Psoas muscle (tissue), 8 donors: Measurements from ENCODE around the gene SCARF2. TPM values are rescaled to one million over a fixed set of nuclear protein-coding genes. Genes with fewer than 3 reads are reported as not detected.

Source experiments
- ATAC-seq, 4 donors: fragments of 200-7000 bp; cut with Tn5 transposase; one replicate each; pipeline ENCODE4 v1.9.1; 2020; ENCODE audit warnings: moderate library complexity in 3 of 4, mild to moderate bottlenecking in 2 of 4
- DNase-seq, 2 donors: peaks; one replicate each; pipeline ENCODE4 v3.0.0-alpha.2; 2020
- H3K27ac ChIP-seq: fragments of 200-600 bp; one replicate; pipeline ENCODE4 v1.8.0; 2022
- H3K27me3 ChIP-seq, 3 donors: fragments of 200-600 bp in 1 of 3; one replicate each; pipeline versions ENCODE4 v1.6.1 to v1.8.0; 2013 to 2022; ENCODE audit warnings: low read length in 2 of 3, mild to moderate bottlenecking in 2 of 3, moderate library complexity in 1 of 3; ENCODE audit not compliant: insufficient read depth in 3 of 3
- H3K36me3 ChIP-seq, 2 donors: fragments of 200-600 bp in 1 of 2; one replicate each; pipeline versions ENCODE4 v1.6.1 to v1.8.0; 2013 to 2022; ENCODE audit warnings: low read depth in 1 of 2, mild to moderate bottlenecking in 1 of 2, moderate library complexity in 1 of 2; ENCODE audit not compliant: insufficient read depth in 1 of 2
- H3K4me1 ChIP-seq: fragments of 200-600 bp; one replicate; pipeline ENCODE4 v1.8.0; 2022
- H3K4me3 ChIP-seq: fragments of 200-600 bp; one replicate; pipeline ENCODE4 v1.8.0; 2022; ENCODE audit warnings: mild to moderate bottlenecking
- H3K9me3 ChIP-seq: fragments of 200-600 bp; one replicate; pipeline ENCODE4 v1.8.0; 2022
- WGBS, 3 donors: extraction: QIAGEN DNeasy Blood & Tissue Kit; methylation state at CpG; one replicate each; pipeline versions ENCODE4 v1.1.6 to v1.1.7; 2013; 5-methylcytosine and 5-hydroxymethylcytosine counted together
- intact Hi-C, 2 donors: fragments of 100-400 bp; cut with DNase I; formaldehyde crosslinking; loops; one replicate each; pipeline versions ENCODE4 v1.11.0 to v1.14.2; 2022
- polyA plus RNA-seq, 3 donors: library from polyadenylated mRNA; stranded (reverse); fragments of 200-250 nt; gene quantifications; one replicate each; pipeline ENCODE4 v1.2.3, GENCODE V29; 2013
- total RNA-seq, 4 donors: library from RNA; stranded (reverse); fragmentation: NEBNext Ultra II Directional in 2 of 4; extraction: Animal tissue kit (Norgen Biotek cat#: 25700) in 2 of 4; gene quantifications; one replicate each; pipeline versions ENCODE4 v1.2.1 to v1.2.4, GENCODE V29; 2021 to 2023
- TF ChIP-seq, protein P1 (sequence below): fragments of 200-600 bp; IDR thresholded peaks from one replicate; pipeline ENCODE4 v1.8.0; 2022; ENCODE audit warnings: antibody characterized with exemption
- donor health status: healthy with polysubstance abuse.
- donor health status: DM: no; HTN: no; CAD: no; lungs with moderate emphysema.
- donor health status: Bipolar disorder and iron deficiency.
- donor health status: healthy.
- donor health status: DM: yes; HTN: yes; CAD: no.
- donor health status: DM: no; HTN: no; CAD: no.
- donor health status: DM: no; HTN: no; CAD: no.
- donor health status: DM: yes; HTN: yes; CAD: no.

The SCARF2 gene
- total and polyA plus RNA-seq, 7 donors: 0.44 to 2.0 (median 1.3) TPM

DNA sequence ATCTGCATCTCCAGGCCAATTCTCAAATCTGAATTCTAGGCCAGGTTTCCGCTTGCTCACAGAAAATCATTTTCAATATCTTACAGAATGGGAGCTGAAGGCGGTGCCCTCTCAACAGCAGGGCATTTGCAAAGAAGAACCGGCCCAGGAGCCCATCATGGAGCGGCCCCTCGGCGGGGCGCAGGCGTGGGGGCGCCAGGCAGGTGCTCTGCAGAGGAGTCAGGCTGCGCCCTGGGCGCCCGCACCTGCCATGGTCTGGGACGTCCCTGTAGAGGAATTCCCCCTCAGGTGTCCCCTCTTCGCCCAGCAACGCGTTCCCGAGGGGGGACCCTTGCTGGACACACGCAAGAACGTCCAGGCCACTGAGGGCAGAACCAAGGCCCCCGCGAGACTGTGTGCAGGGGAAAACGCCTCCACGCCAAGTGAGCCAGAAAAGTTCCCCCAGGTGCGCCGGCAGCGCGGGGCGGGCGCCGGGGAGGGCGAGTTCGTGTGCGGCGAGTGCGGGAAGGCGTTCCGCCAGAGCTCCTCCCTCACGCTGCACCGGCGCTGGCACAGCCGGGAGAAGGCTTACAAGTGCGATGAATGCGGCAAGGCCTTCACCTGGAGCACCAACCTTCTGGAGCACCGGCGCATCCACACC is 32.2 kb downstream of the SCARF2 start:
- no peak for ATAC-seq
- Histone ChIP-seq H3K36me3 (peaks cover 0 to 47% of the 10 kb centered on the region in 2 donors), H3K4me1 (no peaks in the 10 kb centered on the region), H3K27me3 (no peaks in the 10 kb centered on the region), H3K4me3 (no peak overlapping the region), H3K9me3 (no peaks in the 10 kb centered on the region), H3K27ac (no peak overlapping the region)
- TF ChIP-seq, protein P1, sequence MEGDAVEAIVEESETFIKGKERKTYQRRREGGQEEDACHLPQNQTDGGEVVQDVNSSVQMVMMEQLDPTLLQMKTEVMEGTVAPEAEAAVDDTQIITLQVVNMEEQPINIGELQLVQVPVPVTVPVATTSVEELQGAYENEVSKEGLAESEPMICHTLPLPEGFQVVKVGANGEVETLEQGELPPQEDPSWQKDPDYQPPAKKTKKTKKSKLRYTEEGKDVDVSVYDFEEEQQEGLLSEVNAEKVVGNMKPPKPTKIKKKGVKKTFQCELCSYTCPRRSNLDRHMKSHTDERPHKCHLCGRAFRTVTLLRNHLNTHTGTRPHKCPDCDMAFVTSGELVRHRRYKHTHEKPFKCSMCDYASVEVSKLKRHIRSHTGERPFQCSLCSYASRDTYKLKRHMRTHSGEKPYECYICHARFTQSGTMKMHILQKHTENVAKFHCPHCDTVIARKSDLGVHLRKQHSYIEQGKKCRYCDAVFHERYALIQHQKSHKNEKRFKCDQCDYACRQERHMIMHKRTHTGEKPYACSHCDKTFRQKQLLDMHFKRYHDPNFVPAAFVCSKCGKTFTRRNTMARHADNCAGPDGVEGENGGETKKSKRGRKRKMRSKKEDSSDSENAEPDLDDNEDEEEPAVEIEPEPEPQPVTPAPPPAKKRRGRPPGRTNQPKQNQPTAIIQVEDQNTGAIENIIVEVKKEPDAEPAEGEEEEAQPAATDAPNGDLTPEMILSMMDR: no peak
- WGBS, 3 donors: 95 to 96% (median 96%) methylated on average over 45 of the region's 45 CpGs
- intact Hi-C loops: no loop called here
- DNase-seq: no peak

DNA sequence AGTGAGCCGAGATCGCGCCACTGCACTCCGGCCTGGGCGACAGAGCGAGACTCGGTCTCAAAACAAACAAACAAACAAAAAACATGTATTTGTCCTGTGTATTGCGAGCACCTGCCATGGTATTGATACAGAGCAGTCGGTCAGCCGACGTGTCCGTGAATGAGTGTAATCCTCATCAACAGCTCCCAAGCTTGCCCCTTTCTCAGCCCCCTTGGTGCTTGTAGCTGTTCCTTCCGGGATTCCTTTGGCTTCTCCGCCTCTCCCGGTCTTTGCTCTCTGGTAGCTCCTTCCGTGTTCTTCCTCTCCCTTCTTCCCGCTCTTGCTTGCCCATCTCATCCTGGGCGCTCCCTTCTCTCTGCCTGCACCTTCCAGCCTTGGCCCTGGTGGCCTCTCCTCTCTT is 32.7 kb downstream of the SCARF2 start:
- Histone ChIP-seq H3K9me3 (no peaks in the 10 kb centered on the region), H3K36me3 (peaks cover 0 to 49% of the 10 kb centered on the region in 2 donors), H3K4me1 (no peaks in the 10 kb centered on the region), H3K27me3 (no peaks in the 10 kb centered on the region), H3K4me3 (no peak overlapping the region), H3K27ac (no peak overlapping the region)
- intact Hi-C loops: no loop called here
- TF ChIP-seq, protein P1: no peak
- DNase-seq (no peak), ATAC-seq (no peak)
- 93 to 95% (median 95%) methylated on average over 18 of the region's 18 CpGs for WGBS, 3 donors

GRCh38 chr22:20403779-20404140 is 33.9 kb downstream of the SCARF2 start:
- ATAC-seq: no peak

GRCh38 chr22:20402960-20403778 is 34.5 kb downstream of the SCARF2 start:
- Histone ChIP-seq H3K9me3 (no peaks in the 10 kb centered on the region), H3K27ac (no peak overlapping the region), H3K36me3 (peaks cover 0 to 49% of the 10 kb centered on the region in 2 donors), H3K4me3 (no peak overlapping the region), H3K27me3 (no peaks in the 10 kb centered on the region), H3K4me1 (no peaks in the 10 kb centered on the region)
- DNase-seq (no peak), ATAC-seq (no peak)
- TF ChIP-seq, protein P1: no peak
- WGBS, 3 donors: 95 to 97% (median 95%) methylated on average over 9 of the region's 9 CpGs
- intact Hi-C loops: no loop called here

More at GRCh38 chr22:20403779-20404140, 33.9 kb downstream of the SCARF2 start:
- no peak overlapping the region for H3K27ac ChIP-seq
- intact Hi-C loops: no loop called here
- H3K4me1 ChIP-seq: no peaks in the 10 kb centered on the region
- 95 to 98% (median 97%) methylated on average over 6 of the region's 6 CpGs for WGBS, 3 donors
- TF ChIP-seq, protein P1: no peak
- peaks cover 0 to 49% of the 10 kb centered on the region in 2 donors for H3K36me3 ChIP-seq
- H3K4me3 ChIP-seq: no peak overlapping the region
- no peaks in the 10 kb centered on the region for H3K9me3 ChIP-seq
- H3K27me3 ChIP-seq: no peaks in the 10 kb centered on the region
- no peak for DNase-seq
